HT1080 (cell line): Measurements from ENCODE around the gene FBXL13. TPM values are rescaled to one million over a fixed set of nuclear protein-coding genes. Genes with fewer than 3 reads are reported as not detected.
"Not testable (repeated sequence)": the region's sequence is repeated elsewhere in the genome, so short reads cannot be mapped to it uniquely, and the experiment has no call there.

Experiments used
- DNase-seq: peaks from one replicate; pipeline ENCODE4 v3.0.0-alpha.2; 2015; ENCODE audit warnings: low read depth
- total RNA-seq: library from RNA; depleted of rRNA; stranded (reverse); fragments of >200 nt; shearing (Covaris generic); gene quantifications from 2 replicates; pipeline ENCODE4 v1.2.3, GENCODE V29; 2014

The FBXL13 gene
- total RNA-seq, 1 experiment from 2014 or later, result 0.56 TPM

GRCh38 chr7:103080923-103081322 lies 6.3 kb upstream of the FBXL13 start:
- no peak for DNase-seq

- DNase-seq, result no peak
These were observed 5.2 kb upstream of the FBXL13 start for GRCh38 chr7:103079836-103080235.

DNA sequence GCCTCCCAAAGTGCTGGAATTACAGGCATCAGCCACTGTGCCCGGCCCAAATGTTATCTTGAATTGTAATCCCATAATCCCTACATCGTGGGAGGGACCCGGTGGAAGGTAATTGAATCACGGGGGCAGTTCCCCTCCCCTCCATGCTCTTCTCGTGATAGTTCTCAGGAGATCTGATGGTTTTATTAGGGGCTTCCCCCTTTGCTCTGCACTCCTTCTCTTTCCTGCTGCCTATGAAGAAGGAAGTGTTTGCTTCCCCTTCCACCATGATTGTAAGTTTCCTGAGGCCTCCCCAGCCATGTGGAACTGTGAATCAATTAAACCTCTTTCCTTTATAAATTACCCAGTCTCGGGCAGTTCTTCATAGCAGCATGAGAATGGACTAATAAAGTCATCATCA lies 3.6 kb upstream of the FBXL13 start:
- not testable (repeated sequence) for DNase-seq

DNA sequence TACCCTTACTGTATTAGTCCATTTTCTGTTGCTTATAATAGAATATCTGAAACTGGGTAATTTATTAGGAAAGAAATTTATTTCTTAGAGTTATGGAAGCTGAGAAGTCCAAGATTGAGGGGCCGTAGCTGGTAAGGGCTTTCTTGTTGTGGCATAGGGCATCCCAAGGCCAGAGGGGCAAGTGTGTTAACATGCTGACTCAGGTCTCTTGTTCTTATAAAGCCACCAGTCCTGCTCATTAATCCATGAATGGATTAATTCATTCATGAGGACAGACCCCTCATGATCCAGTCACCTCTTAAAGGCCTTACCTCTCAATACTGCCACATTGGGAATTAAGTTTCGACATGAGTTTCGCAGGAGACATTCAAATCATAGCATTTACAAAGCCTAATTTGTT lies 2.7 kb upstream of the FBXL13 start:
- no peak for DNase-seq

DNA sequence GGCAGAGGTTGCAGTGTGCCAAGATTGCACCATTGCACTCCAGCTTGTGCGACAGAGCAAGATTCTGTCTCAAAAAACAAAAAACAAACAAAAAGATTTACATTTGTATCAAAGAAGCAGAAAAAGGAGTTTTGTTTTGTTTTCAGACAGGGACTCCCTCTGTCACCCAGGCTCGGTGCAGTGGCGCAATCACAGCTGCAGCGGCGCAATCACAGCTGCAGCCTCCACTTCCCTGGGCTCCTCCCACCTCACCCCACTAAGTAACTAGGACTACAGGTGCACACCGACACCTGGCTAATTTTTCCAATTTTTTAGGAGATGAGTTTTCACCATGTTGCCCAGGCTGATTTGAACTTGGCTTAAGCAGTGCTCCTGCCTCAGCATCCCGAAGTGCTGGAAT lies 2.2 kb upstream of the FBXL13 start:
- no peak for DNase-seq

DNA sequence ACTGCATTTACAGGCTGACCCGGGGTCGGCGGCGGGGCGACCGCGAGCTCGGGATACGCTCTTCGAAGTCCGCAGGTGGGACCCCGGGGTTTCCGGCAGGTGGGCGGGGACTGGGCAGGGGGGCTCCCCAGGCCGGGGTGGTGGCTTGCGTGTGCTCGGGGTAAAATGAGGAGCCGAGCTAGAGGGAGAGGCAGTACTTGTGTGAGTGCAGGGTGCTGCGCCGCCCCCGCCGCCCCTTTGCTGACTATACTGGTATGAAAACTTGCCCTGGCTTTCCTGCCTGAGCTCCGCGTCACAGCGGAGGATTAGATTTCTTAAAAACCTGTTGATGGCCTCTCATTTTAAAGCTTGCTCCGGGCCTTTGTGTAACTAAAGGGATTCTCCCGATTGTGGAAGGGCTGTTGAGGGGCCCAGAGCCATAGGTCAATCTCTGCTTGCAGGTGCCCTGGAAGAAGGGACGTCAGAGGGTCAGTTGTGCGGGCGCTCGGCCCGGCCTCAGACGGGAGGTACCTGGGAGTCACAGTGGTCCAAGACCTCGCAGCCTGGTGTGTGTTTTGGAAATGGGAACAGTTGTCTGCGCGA lies 832 bp upstream of the FBXL13 start:
- peak; percentile 51 for DNase-seq

DNA sequence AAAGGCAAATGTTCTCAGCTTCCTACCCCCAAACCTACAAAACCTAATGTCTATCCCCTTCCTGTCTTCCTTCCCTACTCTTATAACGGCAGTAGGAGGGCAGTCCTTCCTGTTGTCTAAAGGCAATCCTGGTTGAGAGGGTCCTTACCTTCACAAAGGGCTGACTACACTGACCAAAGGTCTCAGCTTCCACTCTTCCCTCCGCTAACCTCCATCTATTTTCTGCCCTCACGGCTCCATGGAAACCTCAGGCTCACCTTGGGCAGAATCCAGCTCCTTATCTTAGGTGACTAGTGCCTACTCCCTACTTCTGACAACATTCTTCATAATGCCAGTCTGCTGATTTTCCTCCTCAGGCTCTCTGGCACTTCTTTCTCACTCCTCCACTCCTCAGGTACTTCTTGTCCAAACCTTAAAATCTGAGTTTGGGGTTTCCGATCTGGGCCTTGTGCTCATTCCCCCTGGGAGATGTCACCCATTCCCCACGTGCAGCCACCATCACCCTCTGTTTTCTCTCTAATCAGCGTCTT lies 542 bp downstream of the FBXL13 start:
- DNase-seq, result peak; percentile 31

GRCh38 chr7:103071000-103071399 lies 3.6 kb downstream of the FBXL13 start:
- DNase-seq, result no peak

DNA sequence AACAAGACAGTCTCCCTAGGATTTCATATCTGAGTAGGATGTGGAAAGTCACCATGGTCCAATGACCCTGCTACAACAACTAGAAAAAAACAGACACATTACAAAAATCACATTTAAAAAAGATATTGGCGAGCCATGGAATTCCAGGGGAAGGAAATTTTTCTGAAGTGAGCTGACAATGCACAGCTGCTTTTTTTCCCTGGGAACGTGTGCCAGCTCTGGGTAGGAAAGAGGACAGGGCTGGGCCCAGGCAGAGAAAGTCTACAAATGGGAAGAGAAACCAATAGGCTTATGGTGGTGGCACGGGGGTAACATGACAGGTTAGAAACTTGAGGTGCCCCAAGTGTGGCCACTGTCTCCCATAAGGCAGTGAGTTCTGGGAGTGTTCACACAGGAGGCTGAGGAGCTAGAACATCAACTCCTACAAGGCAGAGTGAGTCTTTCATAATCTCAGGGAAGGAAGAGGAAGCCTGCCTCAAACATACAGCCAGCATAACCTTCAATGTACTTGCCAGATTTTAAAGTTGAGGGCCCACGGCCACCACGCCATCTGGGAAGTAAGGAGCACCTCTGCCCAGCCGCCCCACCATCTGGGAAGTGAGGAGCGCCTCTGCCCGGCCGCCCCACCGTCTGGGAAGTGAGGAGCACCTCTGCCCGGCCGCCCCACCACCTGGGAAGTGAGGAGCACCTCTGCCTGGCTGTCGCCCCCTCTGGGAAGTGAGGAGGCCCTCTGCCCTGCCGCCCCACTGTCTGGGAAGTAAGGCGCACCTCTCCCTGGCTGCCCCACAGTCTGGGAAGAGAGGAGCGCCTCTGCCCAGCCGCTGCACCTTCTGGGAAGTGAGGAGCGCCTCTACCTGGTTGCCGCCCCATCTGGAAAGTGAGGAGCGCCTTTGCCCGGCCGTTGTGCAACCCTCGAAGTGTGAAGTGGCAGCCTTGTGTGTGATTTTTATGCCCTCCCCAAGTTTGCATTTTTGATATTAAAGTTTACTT lies 5.9 kb downstream of the FBXL13 start:
- no peak for DNase-seq

- peak; percentile 61 for DNase-seq
These were observed 8.9 kb downstream of the FBXL13 start for GRCh38 chr7:103065667-103066066.

- no peak for DNase-seq
These were observed 10.7 kb downstream of the FBXL13 start for GRCh38 chr7:103063895-103064294.

DNA sequence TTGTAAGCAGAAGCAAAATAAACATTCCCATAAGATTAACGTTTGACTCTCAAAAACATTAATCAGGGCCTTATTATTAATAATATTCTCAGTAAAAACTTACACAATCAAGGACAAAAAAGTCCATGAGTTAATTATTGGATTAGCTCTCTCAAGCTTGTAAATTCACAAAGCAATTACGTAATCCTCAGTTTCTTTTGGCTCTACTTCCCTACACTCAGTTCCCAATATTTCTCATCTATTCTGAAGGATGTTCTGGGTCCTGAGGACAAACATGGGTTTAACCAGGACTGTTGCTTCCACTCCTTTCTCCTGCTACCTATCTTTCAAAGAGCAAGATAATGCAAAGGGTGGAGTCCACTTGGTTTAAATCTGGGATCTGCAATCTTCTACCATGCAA lies 15.1 kb downstream of the FBXL13 start:
- DNase-seq, result no peak

GRCh38 chr7:103058122-103058521 lies 16.5 kb downstream of the FBXL13 start:
- no peak for DNase-seq

- not testable (repeated sequence) for DNase-seq
These were observed 18.6 kb downstream of the FBXL13 start for GRCh38 chr7:103056006-103056405.

- DNase-seq, result no peak
These were observed 23.1 kb downstream of the FBXL13 start for GRCh38 chr7:103051519-103051918.

GRCh38 chr7:103048833-103049232 lies 25.8 kb downstream of the FBXL13 start:
- no peak for DNase-seq

DNA sequence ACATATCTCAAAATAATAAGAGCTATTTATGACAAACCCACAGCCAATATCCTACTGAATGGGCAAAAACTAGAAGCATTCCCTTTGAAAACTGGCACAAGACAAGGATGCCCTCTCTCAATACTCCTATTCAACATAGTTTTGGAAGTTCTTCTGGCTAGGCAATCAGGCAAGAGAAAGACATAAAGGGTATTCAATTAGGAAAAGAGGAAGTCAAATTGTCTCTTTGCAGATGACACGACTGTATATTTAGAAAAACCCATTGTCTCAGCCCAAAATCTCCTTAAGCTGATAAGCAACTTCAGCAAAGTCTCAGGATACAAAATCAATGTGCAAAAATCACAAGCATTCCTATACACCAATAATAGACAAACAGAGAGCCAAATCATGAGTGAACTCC lies 32.8 kb downstream of the FBXL13 start:
- DNase-seq, result not testable (repeated sequence)

DNA sequence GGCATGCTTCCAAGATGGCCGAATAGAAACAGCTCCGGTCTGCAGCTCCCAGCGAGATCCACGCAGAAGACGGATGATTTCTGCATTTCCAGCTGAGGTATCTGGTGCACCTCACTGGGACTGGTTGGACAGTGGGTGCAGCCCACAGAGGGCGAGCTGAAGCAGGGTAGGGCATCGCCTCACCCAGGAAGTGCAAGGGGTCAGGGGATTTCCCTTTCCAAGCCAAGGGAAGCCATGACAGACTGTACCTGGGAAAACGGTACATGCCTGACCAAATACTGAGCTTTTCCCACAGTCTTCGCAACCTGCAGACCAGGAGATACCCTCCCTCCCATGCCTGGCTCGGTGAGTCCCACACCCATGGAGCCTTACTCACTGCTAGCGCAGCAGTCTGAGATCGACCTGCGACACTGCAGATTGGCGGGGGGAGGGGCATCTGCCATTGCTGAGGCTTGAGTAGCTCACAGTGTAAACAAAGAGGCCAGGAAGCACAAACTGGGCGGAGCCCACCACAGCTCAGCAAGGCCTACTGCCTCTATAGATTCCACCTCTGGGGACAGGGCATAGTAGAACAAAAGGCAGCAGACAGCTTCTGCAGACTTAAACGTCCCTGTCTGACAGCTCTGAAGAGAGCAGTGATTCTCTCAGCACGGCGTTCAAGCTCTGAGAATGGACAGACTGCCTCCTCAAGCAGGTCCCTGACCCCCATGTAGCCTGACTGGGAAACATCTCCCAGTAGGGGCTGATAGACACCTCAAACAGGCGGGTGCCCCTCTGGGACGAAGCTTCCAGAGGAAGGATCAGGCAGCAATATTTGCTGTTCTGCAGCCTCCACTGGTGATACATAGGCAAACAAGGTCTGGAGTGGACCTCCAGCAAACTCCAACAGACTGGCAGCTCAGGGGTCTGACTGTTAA lies 36.5 kb downstream of the FBXL13 start:
- not testable (repeated sequence) for DNase-seq

DNA sequence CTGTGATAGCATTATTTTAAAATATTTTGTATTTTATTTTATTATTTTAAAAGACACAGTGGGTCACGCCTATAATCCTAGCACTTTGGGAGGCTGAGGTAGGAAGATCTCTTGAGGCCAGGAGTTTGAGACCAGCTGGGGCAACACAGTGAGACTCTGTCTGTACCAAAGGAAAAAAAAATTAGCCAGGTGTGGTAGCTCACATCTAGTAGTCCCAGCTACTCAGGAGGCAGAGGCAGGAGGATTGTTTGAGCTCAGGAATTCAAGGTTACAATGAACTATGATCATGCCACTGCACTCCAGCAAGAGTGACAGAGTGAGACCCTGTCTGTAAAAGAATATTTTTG lies 37.1 kb downstream of the FBXL13 start:
- no peak for DNase-seq

- DNase-seq, result not testable (repeated sequence)
These were observed 40.3 kb downstream of the FBXL13 start for GRCh38 chr7:103034318-103034717.

DNA sequence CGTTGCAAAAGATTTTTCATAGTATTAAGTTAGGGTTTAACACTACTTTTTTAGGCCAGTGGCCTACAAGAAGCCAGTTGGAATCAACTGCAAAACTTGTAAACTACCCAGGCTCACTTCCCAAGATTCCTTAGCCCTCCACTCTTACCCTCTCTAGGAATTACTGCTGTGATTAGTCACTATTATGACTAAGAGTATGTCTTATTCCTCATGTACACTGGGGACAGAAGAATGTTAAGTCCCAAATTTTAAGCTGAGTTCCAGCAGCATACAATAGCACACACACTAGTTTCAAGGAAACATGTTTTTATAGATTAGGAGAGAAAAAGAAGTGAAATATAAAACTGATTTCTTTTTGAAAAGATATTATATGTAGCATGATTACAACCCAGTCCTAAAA lies 42.8 kb downstream of the FBXL13 start:
- peak; percentile 23 for DNase-seq
